OCI-LY7 (cell line): Measurements from ENCODE around the gene LHFPL2. TPM values are rescaled to one million over a fixed set of nuclear protein-coding genes. Genes with fewer than 3 reads are reported as not detected.
A peak's percentile ranks its signal among the peaks of the same experiment; 100 is the strongest.

Experiments used
- BruUV-seq: library from RNA; stranded (reverse); fragments of 400-500 nt; replicated peaks from 2 replicates; lab custom pipeline; 2021; lab: Mats Ljungman, UMichigan
- CTCF ChIA-PET: fragments of 300-600 bp; sonication (Branson Sonifier 250); formaldehyde crosslinking; loops from one replicate; lab custom pipeline; 2022; ENCODE audit warnings: antibody characterized with exemption; ENCODE audit not compliant: unreplicated experiment; lab: Charles Lee
- POLR2A ChIA-PET: fragments of 300-600 bp; sonication (Branson Sonifier 250); formaldehyde crosslinking; loops from one replicate; lab custom pipeline; 2022; ENCODE audit warnings: antibody characterized with exemption; lab: Charles Lee
- DNase-seq: peaks from one replicate; pipeline ENCODE4 v3.0.0-alpha.2; 2015; ENCODE audit warnings: low spot score
- H2AFZ ChIP-seq: fragments of 200-600 bp; sonication (generic), shearing (Covaris generic); 2 replicates; pipeline ENCODE4 v1.6.1; 2014; ENCODE audit warnings: mild to moderate bottlenecking, antibody characterized with exemption, low read length, moderate library complexity
- H3K27ac ChIP-seq: fragments of 200-600 bp; sonication (generic); 2 replicates; pipeline ENCODE4 v1.5.1; 2014; ENCODE audit warnings: mixed run types, low read depth, mild to moderate bottlenecking, moderate library complexity, low read length, inconsistent platforms; ENCODE audit not compliant: poor library complexity, severe bottlenecking
- H3K36me3 ChIP-seq: fragments of 200-600 bp; sonication (generic); 2 replicates; pipeline ENCODE4 v1.6.1; 2014; ENCODE audit warnings: mild to moderate bottlenecking, antibody characterized with exemption, low read length, moderate library complexity, mixed read lengths; ENCODE audit not compliant: insufficient read depth
- H3K4me1 ChIP-seq: fragments of 200-600 bp; sonication (generic); 2 replicates; pipeline ENCODE4 v1.5.1; 2014; ENCODE audit warnings: mild to moderate bottlenecking, low read length; ENCODE audit not compliant: insufficient read depth, poor library complexity, severe bottlenecking
- H3K4me2 ChIP-seq: fragments of 200-600 bp; sonication (generic); 2 replicates; pipeline ENCODE4 v1.6.1; 2014; ENCODE audit warnings: mild to moderate bottlenecking, low read length
- H3K4me3 ChIP-seq: fragments of 200-600 bp; sonication (generic); 2 replicates; pipeline ENCODE4 v1.5.1; 2014; ENCODE audit warnings: mild to moderate bottlenecking, low read depth, low read length; ENCODE audit not compliant: poor library complexity, severe bottlenecking
- H3K79me2 ChIP-seq: fragments of 200-600 bp; sonication (generic); 2 replicates; pipeline ENCODE4 v1.6.1; 2016; ENCODE audit warnings: low read depth, mild to moderate bottlenecking, low read length, moderate library complexity, mixed read lengths; ENCODE audit not compliant: insufficient read depth
- H3K9me2 ChIP-seq: fragments of 200-600 bp; sonication (generic); 2 replicates; pipeline ENCODE4 v1.6.1; 2016; ENCODE audit warnings: mild to moderate bottlenecking, low read length, mixed read lengths; ENCODE audit not compliant: insufficient read depth
- H3K9me3 ChIP-seq: fragments of 200-600 bp; sonication (generic); 2 replicates; pipeline ENCODE4 v1.6.1; 2014; ENCODE audit warnings: mild to moderate bottlenecking, mixed run types, low read length, mixed read lengths
- H4K20me1 ChIP-seq: fragments of 200-600 bp; sonication (generic); 2 replicates; pipeline ENCODE4 v1.6.1; 2014; ENCODE audit warnings: mild to moderate bottlenecking, antibody characterized with exemption, low read length, moderate library complexity, mixed read lengths; ENCODE audit not compliant: insufficient read depth
- CTCF ChIP-seq: fragments of 200-600 bp; sonication (generic); conservative IDR thresholded peaks from 2 replicates; pipeline ENCODE4 v1.5.1; 2014; ENCODE audit warnings: mild to moderate bottlenecking, antibody characterized with exemption, low read length, moderate library complexity, mixed read lengths
- EZH2phosphoT487 ChIP-seq: fragments of 200-600 bp; sonication (generic); IDR thresholded peaks from 2 replicates; pipeline ENCODE4 v1.6.1; 2018; ENCODE audit warnings: low read depth, borderline replicate concordance, mild to moderate bottlenecking, mixed run types, antibody characterized with exemption, low read length, moderate library complexity, mixed read lengths
- intact Hi-C: fragments of 100-400 bp; cut with micrococcal nuclease; formaldehyde crosslinking; loops from one replicate; pipeline ENCODE4 v1.10.0; 2022; ENCODE audit not compliant: unreplicated experiment
- total RNA-seq, 2 experiments: library from RNA; depleted of rRNA in 1 of 2; stranded (reverse); fragments of >200 nt in 1 of 2; shearing (Covaris generic) in 1 of 2; gene quantifications; 2 replicates each; pipeline ENCODE4 v1.2.3, GENCODE V29; 2014 to 2022

Gene LHFPL2
- total RNA-seq, 2 experiments from 2014 or later, result 12.2 to 24.0 TPM

- POLR2A ChIA-PET, result interaction anchor here (0.5 to 0.7 kb wide), 2 partner anchors 8 to 18 kb away, joined by 3 read pairs; no protein-coding TSS in a partner anchor
- TF ChIP-seq CTCF (peak; percentile 45), EZH2phosphoT487 (no peak)
- H3K4me1 ChIP-seq, result peaks cover 31% of the 10 kb centered on the region
Measured at GRCh38 chr5:78509884-78510769, 138.4 kb downstream of the LHFPL2 start.

GRCh38 chr5:78509145-78509865, 139.3 kb downstream of the LHFPL2 start:
- no peak for DNase-seq
- Histone ChIP-seq H3K4me3 (peak overlapping the region; percentile 52), H2AFZ (no peak overlapping the region), H3K79me2 (no peaks in the 10 kb centered on the region), H3K27ac (no peak overlapping the region), H3K36me3 (peaks cover 14% of the 10 kb centered on the region), H3K9me2 (no peaks in the 10 kb centered on the region), H3K9me3 (0 out of 2 replicates have a peak, but pooled peaks cover 4% of the 10 kb centered on the region), H3K4me1 (peaks cover 31% of the 10 kb centered on the region), H3K4me2 (peak overlapping the region; percentile 78; the same call in 1 of the 2 replicates), H4K20me1 (no peaks in the 10 kb centered on the region; the same call in 1 of the 2 replicates)
- BruUV-seq, result no TSS peak
- TF ChIP-seq CTCF, result no peak
- TF ChIP-seq EZH2phosphoT487, result no peak
- ChIA-PET POLR2A (interaction anchor here (0.5 kb wide), 1 partner anchor 7 kb away, joined by 3 read pairs; no protein-coding TSS in a partner anchor), CTCF (no interaction called here)
- intact Hi-C loops, result no loop called here

More at GRCh38 chr5:78509884-78510769, 138.4 kb downstream of the LHFPL2 start:
- Histone ChIP-seq H3K4me2 (peak overlapping the region; percentile 78), H3K79me2 (no peaks in the 10 kb centered on the region), H3K27ac (peak overlapping the region; percentile 17), H4K20me1 (no peaks in the 10 kb centered on the region; the same call in 1 of the 2 replicates), H3K9me3 (0 out of 2 replicates have a peak, but pooled peaks cover 4% of the 10 kb centered on the region), H3K9me2 (no peaks in the 10 kb centered on the region), H2AFZ (peak overlapping the region; percentile 47; the same call in 1 of the 2 replicates), H3K4me3 (peak overlapping the region; percentile 52), H3K36me3 (peaks cover 18% of the 10 kb centered on the region)
- intact Hi-C loops, result no loop called here
- BruUV-seq, result no TSS peak
- DNase-seq, result peak; percentile 71
- CTCF ChIA-PET, result no interaction called here
